ENCODE results near the gene TOP3B.

Gene TOP3B

DNA sequence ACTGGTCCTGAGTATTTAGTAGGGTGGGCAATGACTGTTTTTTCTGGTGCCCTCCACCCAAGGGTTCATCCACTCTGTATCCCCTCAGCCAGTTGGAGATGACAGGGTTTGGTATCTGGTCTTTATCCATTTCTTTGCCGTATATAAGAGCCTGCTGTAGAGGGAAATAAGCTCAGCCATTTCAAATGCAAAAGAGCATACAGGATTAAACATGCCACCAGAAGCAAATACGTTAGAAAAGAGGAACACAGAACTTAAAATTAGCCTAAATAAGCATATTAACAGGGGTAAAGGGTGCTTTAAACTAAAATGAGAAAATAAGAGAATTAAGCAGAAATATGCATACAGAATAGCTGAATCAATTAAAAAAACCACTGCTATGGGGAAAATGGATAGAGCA is 27.8 kb upstream of the TOP3B start:
- no peak for DNase-seq (ENCODE audit: low spot score)

DNA sequence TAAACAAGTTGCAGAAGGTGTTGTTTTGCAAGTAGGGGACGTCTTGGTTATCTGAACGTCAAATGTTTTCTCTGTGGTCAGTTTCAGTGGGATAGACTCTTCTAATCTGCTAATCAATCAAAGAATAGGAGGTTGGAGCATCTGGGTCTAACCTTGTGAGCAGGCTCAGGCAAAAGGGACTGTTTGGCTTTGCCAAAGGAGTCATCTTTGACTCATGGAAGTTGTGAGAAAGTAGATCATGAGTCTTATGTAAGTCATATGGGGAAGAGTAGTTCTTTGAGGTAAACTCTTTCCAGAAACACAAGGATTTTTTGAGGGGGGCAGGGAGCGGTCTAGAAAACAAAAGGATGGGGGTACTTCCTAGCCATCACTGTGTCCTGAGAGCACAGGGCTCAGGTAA is 27.1 kb upstream of the TOP3B start:
- DNase-seq (ENCODE audit: low spot score) = no peak

DNA sequence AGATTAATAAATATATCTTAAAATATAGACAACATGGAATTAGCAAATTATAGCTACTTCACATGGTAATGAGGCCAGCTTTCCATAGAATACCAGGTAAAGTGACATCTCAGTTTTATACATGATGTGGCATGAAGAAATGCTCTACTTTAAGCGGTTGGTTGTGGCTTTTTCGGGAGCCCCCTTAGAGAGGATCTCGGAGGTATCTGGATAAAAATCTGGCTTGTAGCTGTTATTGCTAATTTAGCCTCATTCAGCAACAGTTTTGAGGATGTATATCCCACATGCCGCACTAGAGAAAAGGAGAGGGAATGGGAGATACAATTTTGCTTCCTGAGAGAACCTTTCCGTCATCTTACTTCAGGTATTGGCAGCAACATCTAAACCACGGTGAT is 24.0 kb upstream of the TOP3B start:
- no peak for DNase-seq (ENCODE audit: low spot score)

DNA sequence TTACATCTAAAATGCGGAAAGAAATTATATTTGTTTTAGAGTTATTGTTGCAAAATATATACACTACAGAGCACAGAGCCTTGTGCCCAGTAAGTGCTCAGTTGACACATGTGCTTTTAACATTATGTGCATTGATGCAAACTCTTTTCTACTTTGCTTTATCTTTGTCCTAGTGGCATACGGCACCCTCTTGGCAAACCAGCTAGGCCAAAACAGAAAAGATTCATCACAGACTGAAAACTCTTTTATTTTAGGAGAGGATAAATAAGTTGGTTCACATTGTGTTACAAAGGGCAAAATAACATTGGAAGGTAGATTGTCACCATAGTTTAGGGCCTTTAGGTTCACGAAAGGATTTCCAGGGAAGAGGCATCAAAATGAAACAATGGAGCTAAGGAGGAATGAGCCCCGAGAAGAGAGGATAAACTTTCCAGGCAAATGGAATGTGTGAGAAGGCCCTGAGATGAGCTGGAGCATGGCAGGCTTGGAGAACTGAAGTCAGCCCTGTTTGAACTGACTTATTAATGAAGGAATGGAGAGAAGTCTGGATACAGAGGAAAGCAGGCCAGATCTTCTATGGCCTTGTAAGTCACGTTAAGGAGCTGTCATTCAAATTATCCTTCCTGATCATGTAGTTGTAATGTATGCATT is 23.5 kb upstream of the TOP3B start:
- no peak for DNase-seq (ENCODE audit: low spot score)

DNA sequence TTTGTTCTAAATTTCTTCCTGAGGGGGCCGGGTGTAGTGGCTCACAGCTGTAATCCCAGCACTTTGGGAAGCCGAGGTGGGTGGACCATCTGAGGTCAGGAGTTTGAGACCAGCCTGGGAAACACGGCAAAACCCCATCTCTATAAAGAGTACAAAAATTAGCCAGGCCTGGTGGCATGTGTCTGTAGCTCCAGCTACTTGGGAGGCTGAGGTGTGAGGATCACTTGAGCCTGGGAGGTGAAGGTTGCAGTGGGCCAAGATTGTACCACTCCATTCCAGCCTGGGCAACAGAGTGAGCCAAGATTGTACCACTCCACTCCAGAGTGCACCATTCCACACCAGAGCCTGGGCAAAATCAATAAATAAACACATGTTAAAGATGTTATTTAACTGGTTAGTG is 20.6 kb upstream of the TOP3B start:
- DNase-seq (ENCODE audit: low spot score) = no peak

DNA sequence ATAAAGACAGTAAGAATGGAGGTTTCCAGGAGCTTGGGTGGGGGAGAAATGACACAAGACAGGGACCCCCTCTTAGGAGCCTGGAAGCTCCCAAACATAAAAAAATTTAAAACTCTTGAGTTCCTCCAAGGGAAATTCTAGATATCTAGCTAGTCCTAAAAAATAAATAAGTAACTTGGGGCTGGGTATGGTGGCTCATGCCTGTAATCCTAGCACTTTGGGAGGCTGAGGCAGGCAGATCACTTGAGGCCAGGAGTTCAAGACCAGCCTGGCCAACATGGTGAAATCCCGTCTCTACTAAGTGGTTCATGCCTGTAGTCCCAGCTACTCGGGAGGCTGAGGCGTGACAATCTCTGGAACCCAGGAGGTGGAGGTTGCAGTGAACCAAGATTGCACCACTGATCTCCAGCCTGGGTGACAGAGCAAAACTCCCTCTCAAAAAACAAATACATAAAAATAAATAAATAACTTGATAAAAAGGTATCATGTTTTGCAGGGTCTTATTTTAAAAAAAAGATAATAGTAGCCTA is 20.0 kb upstream of the TOP3B start:
- no peak for DNase-seq (ENCODE audit: low spot score)

DNA sequence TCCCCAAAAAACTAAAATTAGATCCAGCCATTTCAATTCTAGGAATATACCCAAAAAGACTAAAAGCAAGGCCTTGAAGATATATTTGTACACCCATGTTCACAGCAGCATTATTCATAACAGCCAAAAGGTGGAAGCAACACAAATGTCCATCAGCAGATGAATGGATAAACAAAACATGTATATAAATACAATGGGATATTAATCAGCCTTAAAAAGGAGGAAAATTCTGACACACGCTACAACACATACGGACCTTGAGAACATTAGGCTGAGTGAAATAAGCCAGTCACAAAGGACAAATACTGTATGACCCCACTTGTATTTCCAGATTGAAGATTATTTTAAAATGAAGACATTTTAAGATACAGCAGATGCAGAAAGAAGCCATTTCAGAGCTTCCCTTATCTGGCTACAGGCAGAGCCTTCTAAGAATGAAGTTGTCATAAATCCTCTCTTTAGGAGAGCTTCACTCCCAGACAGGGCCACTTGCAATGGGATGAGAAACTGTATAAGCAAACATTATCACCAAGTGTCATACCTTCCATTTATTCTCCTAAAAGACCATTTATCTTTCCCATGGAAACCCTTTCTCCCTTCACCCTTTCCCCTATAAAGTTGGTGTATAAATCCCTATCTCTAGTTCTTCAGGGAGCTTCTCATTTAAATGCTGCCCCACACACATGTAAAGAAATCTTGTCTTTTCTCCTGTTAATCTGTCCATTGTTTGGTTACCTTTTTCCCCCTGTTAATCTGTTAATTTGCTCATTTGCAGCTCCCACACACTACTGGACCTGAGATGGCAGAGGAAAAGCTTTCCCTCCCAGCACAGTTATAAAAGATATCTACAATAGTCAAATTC is 19.3 kb upstream of the TOP3B start:
- DNase-seq (ENCODE audit: low spot score) = no peak

DNA sequence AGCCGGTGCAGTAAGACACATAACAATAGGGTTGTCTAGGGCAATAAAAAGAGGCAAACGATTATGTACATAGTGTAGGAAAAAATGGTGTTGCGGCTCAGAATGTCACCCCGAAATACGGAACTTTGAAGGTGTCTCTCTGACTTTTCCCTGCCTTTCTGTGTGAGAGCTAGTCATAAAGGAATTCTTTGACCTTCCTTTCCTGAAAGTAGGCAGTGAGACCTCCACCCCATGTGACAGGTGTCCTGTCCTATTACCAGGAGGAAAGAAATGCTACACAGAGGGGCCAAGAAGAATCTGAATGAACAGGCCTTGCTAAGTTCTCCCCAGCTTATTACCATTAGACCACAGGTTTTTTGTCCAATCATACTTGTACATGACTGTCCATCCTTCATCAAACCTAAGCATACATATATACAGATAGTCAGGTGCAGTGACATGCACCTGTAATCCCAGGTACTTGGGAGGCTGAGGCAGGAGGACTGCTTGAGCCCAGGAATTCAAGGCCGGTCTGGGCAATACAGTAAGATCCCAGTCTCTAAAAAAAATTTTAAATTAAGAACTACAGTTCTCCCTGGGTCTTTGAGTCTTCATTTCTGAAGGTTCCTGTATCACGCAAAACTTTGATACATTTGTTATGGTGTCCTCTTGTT is 16.1 kb upstream of the TOP3B start:
- DNase-seq (ENCODE audit: low spot score) = no peak

DNA sequence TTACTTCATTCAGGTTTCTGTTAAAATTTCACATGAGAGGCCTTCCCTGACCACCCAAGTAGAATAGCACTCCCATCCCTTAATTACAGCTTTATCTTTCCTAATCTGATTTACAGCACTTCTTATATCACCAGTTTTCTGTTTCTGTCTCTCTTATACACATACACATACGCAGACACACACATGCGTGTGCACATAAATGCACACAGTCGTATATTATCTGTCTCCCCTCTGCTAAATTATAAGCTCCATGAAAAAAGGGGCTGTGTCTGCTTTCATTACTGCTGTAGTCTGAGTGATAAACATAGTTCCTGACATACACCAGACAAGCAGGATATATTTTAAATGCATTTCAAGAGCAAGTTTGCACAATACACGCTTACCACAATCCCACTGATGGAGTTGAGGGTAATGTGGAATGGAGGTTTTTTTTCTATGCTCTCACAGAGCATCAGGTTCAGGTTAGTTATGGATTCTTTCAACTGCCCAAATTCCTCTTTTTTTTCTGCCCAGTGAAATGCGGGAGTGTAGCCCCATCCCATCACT is 13.7 kb upstream of the TOP3B start:
- no peak for DNase-seq (ENCODE audit: low spot score)

DNA sequence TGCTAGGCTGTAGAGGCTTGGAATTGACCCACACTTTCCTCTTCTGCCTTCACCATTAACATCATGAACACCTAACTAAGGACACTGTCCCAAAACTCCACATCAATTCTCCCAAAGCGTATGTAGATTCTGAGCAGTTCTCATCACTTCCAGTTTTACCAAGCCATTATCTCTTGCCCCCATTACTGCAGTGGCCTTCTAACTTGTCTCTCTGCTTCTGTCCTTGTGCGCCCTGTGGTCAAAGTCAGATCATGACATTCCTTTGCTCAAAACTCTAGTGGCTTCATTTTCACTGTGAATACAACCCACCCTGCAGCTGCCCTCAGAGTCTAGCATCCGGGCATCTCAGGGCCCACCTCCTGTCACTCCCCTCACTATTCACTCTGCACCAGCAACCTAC is 13.1 kb upstream of the TOP3B start:
- DNase-seq (ENCODE audit: low spot score) = no peak

DNA sequence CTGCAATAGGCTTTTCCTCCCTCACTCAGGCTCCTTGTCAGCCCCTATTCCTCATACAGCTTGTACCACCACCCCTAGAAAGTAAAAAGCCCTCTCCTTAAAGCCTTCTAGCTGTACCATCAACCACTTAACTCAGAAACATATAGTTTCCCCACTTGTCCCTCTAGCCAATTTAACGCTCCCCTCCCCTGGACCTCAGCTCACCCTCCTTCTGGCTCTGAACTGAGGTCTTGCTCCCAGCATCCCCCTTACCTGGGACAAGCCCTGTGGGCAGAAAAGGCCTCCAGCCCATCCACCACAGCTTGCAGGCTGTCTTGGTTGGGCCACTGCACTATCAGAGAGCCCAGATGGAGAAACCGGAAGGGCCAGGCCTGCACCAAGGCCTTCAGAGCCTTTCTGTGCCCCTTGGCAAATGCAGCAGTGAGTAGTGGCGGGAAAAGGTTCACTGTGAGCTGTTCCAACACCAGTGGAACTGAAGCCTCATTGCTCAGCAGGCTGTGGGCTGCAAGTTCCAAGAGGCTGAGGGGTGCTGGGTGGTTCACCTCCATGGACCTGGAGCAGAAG is 12.4 kb upstream of the TOP3B start:
- DNase-seq (ENCODE audit: low spot score) = no peak

DNA sequence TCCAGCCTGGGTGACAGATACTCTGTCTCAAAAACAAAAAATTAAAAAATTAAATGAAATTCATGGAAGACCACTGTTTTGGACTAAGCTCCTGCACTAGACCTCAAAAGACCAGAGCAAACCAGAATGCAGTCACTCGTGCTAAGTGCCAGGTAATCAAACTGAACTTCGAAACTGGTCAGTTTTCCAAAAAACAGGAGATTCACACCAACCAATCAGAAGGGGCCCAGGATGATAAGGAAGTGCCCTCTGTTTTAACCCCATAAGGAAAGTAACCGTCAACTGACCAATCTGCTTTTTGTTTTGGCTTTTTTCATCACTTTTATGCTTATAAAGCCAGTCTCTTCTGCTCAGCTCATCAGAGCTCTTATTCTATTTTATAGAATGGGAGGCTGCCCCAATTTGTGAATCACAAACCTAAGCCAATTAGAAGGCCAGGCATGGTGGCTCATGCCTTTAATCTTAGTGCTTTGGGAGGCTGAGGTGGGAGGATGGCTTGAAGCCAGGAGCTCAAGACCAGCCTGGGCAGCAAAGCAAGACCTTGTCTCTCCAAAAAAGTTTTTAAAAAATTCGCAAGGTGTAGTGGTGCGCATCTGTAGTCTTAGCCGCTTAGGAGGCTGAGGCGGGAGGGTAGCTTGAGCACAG is 10.1 kb upstream of the TOP3B start:
- DNase-seq (ENCODE audit: low spot score) = no peak

DNA sequence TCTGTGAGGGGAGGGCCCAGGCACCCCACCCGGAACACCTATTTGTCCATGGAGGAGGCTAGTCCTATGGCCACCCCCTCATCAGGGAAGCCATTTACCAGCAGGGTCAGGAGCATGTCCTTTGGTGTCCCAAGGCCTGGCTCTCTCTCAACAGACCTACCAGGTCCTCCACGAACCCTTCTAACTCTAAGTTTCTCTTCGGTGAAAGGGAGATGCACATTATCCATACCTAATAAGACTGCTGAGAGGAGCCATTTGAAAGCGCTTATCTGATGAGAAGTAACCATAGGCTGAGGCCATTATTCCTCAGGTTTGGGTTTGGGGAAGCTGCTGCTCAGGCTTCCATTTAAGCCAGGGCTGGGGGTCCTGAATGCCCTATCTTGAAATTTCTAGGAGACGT is 9.2 kb upstream of the TOP3B start:
- no peak for DNase-seq (ENCODE audit: low spot score)

DNA sequence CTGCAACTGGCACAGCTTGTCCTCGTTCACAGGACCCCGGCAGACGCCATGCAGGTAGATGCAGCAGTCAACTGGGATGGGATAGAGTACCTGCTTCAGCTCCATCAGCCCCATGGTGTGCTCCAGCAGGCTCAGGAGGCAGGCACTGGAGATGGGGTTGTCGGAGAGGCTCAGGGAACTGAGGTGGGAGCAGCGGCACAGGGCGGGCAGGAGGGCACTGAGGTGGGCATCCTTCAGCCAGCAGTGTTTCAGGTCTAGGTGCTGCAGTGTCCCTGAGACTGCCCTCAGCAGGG is 8.7 kb upstream of the TOP3B start:
- DNase-seq (ENCODE audit: low spot score) = no peak

DNA sequence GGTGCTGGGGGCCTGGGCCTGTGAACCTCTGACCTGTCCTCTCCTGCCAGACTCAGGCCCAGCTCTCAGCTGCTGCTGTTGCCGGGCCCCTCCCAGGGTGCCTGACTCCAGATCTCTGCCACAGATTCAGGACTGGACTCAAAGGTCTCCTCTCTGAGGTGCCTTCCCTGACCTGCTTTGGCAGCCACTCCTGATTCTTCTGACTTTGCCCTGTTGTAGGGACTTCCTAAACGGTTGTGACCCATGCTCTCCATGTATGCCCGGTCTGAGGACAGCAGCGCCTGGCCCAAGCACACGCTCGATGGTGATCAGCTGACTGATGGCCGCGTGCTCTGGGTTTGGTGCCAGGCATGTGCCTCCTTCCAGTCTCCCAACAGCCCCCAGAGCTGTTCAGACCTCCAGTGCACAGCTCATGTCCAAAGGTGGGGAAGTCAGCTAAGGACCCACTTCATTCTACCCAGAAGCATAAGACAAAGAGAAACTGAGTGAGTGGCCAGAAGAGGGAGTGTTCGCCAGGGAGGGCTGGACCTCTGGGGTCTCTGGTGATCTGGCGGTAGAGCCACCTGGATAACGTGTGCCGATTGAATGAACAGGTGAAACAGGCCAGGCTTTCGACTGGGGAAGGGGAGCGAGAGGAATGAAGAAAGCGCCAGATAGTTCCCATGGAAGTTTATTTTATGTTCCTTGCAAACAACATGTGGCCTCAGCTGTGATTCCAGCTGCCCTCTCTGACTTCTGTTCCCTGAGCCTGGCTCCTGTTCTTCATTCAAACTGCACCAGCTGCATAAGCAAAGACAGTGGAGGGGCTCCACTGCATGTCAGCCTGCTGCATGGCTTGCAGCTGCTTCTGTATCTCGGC is 8.1 kb upstream of the TOP3B start:
- no peak for DNase-seq (ENCODE audit: low spot score)

DNA sequence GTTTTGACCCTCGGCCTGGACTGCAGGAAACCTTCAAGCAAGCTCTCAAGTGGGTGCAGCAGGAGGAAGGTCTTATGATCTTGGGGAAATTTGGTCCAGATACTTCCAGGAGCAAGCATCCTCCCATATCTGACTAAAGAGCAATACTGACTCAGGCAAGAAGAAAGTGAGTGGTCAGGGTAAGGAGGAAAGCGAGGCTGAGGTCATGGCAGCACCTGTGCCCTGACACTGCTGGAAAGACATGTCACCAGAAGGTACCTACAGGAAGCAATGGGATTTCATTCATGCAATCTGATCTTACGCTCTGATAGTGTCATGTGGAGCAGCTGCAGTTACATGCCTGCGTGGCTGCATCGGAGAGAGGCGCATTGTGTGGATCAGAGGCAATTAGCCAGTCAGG is 6.5 kb upstream of the TOP3B start:
- DNase-seq (ENCODE audit: low spot score) = no peak

DNA sequence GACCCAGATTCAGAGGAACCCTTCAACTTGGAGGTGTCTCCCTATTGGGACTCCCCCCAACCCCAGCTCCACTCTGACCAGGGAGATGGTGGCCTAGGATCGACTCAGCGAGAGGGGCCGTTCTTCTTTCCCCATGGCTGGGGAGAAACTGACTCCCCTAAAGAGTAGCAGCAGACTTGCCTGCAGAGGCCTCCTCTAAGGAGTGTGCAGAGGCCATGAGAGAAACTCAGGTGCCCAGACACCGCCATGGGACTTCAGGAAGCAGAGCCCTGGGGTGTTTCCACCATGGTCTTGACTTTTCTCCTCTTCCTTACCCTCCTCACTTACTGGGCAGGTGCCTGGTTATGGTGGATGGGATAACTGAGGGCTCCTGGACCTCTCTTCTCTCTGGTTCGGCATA is 2.6 kb upstream of the TOP3B start:
- no peak for DNase-seq (ENCODE audit: low spot score)

DNA sequence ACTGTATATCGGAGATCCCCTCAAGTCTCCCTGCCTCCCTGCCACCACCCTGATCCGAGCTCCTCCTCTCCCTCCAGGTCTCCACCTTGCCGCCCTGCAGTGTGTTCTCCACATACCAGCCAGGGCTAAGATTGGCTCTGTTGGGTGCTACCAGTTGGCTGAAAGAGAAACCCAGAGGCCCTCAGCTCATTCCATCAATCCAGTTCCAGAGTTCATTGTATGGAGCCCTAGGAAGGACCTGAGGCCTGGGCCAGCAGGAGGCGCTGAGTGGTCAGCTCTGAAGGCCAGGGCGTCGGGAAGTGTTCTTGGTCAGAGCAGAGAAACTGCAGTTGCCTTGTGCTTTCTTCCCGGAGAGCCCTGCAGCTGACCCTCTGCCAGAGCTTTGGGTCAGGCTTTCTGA is 2.2 kb upstream of the TOP3B start:
- DNase-seq (ENCODE audit: low spot score) = no peak

DNA sequence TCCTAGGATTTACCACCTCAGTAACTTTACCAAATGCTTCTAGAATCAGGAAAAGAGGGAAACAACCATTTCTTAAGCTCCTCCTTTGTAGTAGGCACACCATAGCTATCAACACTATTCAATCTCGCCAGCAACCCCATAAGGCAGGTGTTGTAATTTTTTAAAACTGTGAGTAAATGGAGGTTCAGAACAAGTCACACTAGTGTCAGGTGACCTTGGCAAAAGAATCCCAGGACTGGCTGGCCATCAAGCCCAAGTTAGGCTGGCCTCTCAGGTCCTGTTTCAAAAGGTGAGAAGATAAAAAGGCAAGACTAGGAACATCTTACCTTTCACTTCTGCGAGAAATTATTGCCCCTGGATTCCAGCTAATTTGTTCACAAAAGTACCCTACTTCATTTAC is 713 bp downstream of the TOP3B start:
- no peak for DNase-seq (ENCODE audit: low spot score)

DNA sequence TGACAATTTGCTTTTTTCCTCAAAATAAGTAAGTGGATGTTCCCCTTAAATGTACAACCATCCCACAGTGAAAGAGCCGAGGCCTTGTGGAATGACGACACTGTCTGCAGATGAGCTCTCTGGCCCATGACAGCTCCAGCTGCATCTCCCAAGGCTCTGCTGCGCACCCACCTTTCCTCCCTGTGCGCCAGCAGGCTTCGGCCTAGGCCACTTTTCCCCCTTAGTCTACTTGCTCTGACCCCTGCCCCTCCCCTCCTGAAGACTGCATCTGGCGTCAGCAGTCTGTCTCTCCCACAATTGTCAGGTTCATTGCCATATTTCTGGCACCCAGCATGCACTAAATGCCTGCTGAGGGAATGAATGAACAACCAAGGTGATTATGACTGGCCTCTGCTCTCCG is 2.0 kb downstream of the TOP3B start:
- no peak for DNase-seq (ENCODE audit: low spot score)

Data from hematopoietic multipotent progenitor cell treated with erythropoietin and hydrocortisone succinate and interleukin-3 and kit ligand, for 15 days (in vitro differentiated cells).